Caco-2 (cell line): ENCODE results near the gene CILP2. TPM values are rescaled to one million over a fixed set of nuclear protein-coding genes. Genes with fewer than 3 reads are reported as not detected.
A peak's percentile ranks its signal among the peaks of the same experiment; 100 is the strongest.

Source experiments
- BruUV-seq: library from RNA; stranded (reverse); fragments of 400-500 nt; replicated peaks from 2 replicates; lab custom pipeline; 2021; lab: Mats Ljungman, UMichigan
- CTCF ChIA-PET: fragments of 300-600 bp; sonication (Branson Sonifier 250); formaldehyde crosslinking; loops from one replicate; lab custom pipeline; 2022; ENCODE audit warnings: antibody characterized with exemption; lab: Charles Lee
- POLR2A ChIA-PET: fragments of 300-600 bp; sonication (Branson Sonifier 250); formaldehyde crosslinking; loops from one replicate; lab custom pipeline; 2022; ENCODE audit warnings: antibody characterized with exemption; lab: Charles Lee
- DNase-seq, 2 experiments: peaks; one replicate each; pipeline versions ENCODE4 v3.0.0 to v3.0.0-alpha.2; 2020 to 2022
- H3K27me3 ChIP-seq: replicated peaks from 2 replicates; pipeline ENCODE4 v1.6.0; 2011; ENCODE audit warnings: low read length; ENCODE audit not compliant: control insufficient read depth, insufficient read depth
- H3K36me3 ChIP-seq: 2 replicates; pipeline ENCODE4 v1.5.1; 2011; ENCODE audit warnings: low read length; ENCODE audit not compliant: control insufficient read depth, insufficient read depth
- H3K4me1 ChIP-seq: fragments of 250-450 bp; sonication (Bioruptor Pico); 2 replicates; pipeline ENCODE4 v1.5.1; 2020; ENCODE audit warnings: mild to moderate bottlenecking
- H3K4me3 ChIP-seq: 2 replicates; pipeline ENCODE4 v1.5.1; 2011; ENCODE audit warnings: low read depth, mild to moderate bottlenecking, control low read depth, low read length
- H3K9me3 ChIP-seq: fragments of 250-450 bp; sonication (Bioruptor Pico); 2 replicates; pipeline ENCODE4 v1.5.1; 2020; ENCODE audit warnings: mild to moderate bottlenecking, moderate library complexity
- H3K27ac Mint-ChIP-seq: one replicate; pipeline ENCODE4 v1.8.0; 2022; ENCODE audit warnings: mixed read lengths; ENCODE audit not compliant: unreplicated experiment
- H3K27me3 Mint-ChIP-seq: one replicate; pipeline ENCODE4 v1.8.0; 2022; ENCODE audit warnings: mixed read lengths; ENCODE audit not compliant: insufficient read depth, unreplicated experiment
- H3K36me3 Mint-ChIP-seq: one replicate; pipeline ENCODE4 v1.8.0; 2022; ENCODE audit warnings: mild to moderate bottlenecking, mixed read lengths; ENCODE audit not compliant: insufficient read depth, unreplicated experiment
- H3K4me1 Mint-ChIP-seq: one replicate; pipeline ENCODE4 v1.8.0; 2022; ENCODE audit warnings: low read depth, mixed read lengths; ENCODE audit not compliant: unreplicated experiment
- H3K4me3 Mint-ChIP-seq: one replicate; pipeline ENCODE4 v1.8.0; 2022; ENCODE audit warnings: mild to moderate bottlenecking, moderate library complexity, mixed read lengths; ENCODE audit not compliant: unreplicated experiment
- H3K9me3 Mint-ChIP-seq: one replicate; pipeline ENCODE4 v1.8.0; 2022; ENCODE audit warnings: mixed read lengths; ENCODE audit not compliant: unreplicated experiment
- CTCF ChIP-seq, 2 experiments: fragments of 200-600 bp in 1 of 2; IDR thresholded peaks; 1 replicate in 1 of 2; 2 replicates in 1 of 2; pipeline versions ENCODE4 v1.5.1 to v1.8.0; 2011 to 2022; ENCODE audit warnings: antibody characterized with exemption in 1 of 2, control low read depth in 1 of 2, inconsistent platforms in 1 of 2, low read depth in 1 of 2, low read length in 1 of 2, mild to moderate bottlenecking in 1 of 2, moderate library complexity in 1 of 2; ENCODE audit not compliant: insufficient read depth in 1 of 2, severe bottlenecking in 1 of 2, unreplicated experiment in 1 of 2
- intact Hi-C: fragments of 100-400 bp; cut with micrococcal nuclease; formaldehyde crosslinking; loops from one replicate; pipeline ENCODE4 v1.10.0; 2022; ENCODE audit not compliant: unreplicated experiment
- total RNA-seq: library from RNA; stranded (reverse); gene quantifications from 2 replicates; pipeline ENCODE4 v1.2.3, GENCODE V29; 2022

CILP2 gene
- total RNA-seq, 1 experiment from 2014 or later = 1.3 TPM

GRCh38 chr19:19529783-19530422 is 8.2 kb upstream of the CILP2 start:
- ChIA-PET POLR2A (no interaction called here), CTCF (interaction anchor here (0.7 to 2.2 kb wide), 4 partner anchors 23 to 114 kb away, joined by 3 to 6 read pairs (median 6); partner anchors contain the start of gene GMIP)
- H3K27ac Mint-ChIP-seq = peak overlapping the region; percentile 58
- peaks cover 42% of the 10 kb centered on the region for H3K36me3 Mint-ChIP-seq
- no TSS peak for BruUV-seq
- peaks cover 10% of the 10 kb centered on the region for H3K4me1 Mint-ChIP-seq
- no peaks in the 10 kb centered on the region for H3K27me3 Mint-ChIP-seq
- H3K4me3 ChIP-seq = no peak overlapping the region
- no peaks in the 10 kb centered on the region for H3K4me1 ChIP-seq
- intact Hi-C loops = loop anchor here (5.0 kb wide), 1 partner anchor 97 kb away; the partner anchor contains the start of gene LPAR2
- H3K27me3 ChIP-seq = no peaks in the 10 kb centered on the region
- no peak overlapping the region for H3K4me3 Mint-ChIP-seq
- no peaks in the 10 kb centered on the region for H3K9me3 Mint-ChIP-seq
- no peak for DNase-seq
- no peaks in the 10 kb centered on the region for H3K9me3 ChIP-seq
- TF ChIP-seq CTCF (IDR thresholded peaks at IDR 0.05; ENCODE audit: insufficient read depth in 1 of 2, low read depth in 1 of 2, low read length in 1 of 2, severe bottlenecking in 1 of 2, unreplicated experiment in 1 of 2) = no peak
- no peaks in the 10 kb centered on the region for H3K36me3 ChIP-seq

GRCh38 chr19:19530423-19530804 is 7.7 kb upstream of the CILP2 start:
- POLR2A ChIA-PET = no interaction called here
- Histone ChIP-seq H3K27me3 (no peaks in the 10 kb centered on the region), H3K4me1 (no peaks in the 10 kb centered on the region), H3K9me3 (no peaks in the 10 kb centered on the region), H3K4me3 (no peak overlapping the region), H3K36me3 (no peaks in the 10 kb centered on the region)
- intact Hi-C loops = loop anchor here (5.0 kb wide), 1 partner anchor 97 kb away; the partner anchor contains the start of gene LPAR2
- Mint-ChIP-seq H3K4me1 (peaks cover 10% of the 10 kb centered on the region), H3K9me3 (no peaks in the 10 kb centered on the region), H3K36me3 (peaks cover 42% of the 10 kb centered on the region), H3K27me3 (no peaks in the 10 kb centered on the region), H3K27ac (no peak overlapping the region), H3K4me3 (no peak overlapping the region)
- TF ChIP-seq CTCF (IDR thresholded peaks at IDR 0.05; ENCODE audit: insufficient read depth in 1 of 2, low read depth in 1 of 2, low read length in 1 of 2, severe bottlenecking in 1 of 2, unreplicated experiment in 1 of 2) = peak in 1 of 2 experiments; percentile 14
- CTCF ChIA-PET = interaction anchor here (0.5 to 2.2 kb wide), 4 partner anchors 22 to 548 kb away, joined by 3 to 6 read pairs (median 4); partner anchors contain the start of gene GMIP
- DNase-seq = peak in 1 of 2 experiments; percentile 32
- BruUV-seq = no TSS peak

- H3K9me3 Mint-ChIP-seq = no peaks in the 10 kb centered on the region
- ChIA-PET POLR2A (no interaction called here), CTCF (interaction anchor here (0.5 to 1.8 kb wide), 3 partner anchors 22 to 548 kb away, joined by 3 to 6 read pairs (median 3); no protein-coding TSS in a partner anchor)
- Histone ChIP-seq H3K9me3 (no peaks in the 10 kb centered on the region), H3K36me3 (no peaks in the 10 kb centered on the region), H3K4me3 (no peak overlapping the region), H3K4me1 (no peaks in the 10 kb centered on the region), H3K27me3 (no peaks in the 10 kb centered on the region)
- no peaks in the 10 kb centered on the region for H3K27me3 Mint-ChIP-seq
- no peak overlapping the region for H3K27ac Mint-ChIP-seq
- H3K36me3 Mint-ChIP-seq = peaks cover 43% of the 10 kb centered on the region
- no peak overlapping the region for H3K4me3 Mint-ChIP-seq
- TF ChIP-seq CTCF (IDR thresholded peaks at IDR 0.05; ENCODE audit: insufficient read depth in 1 of 2, low read depth in 1 of 2, low read length in 1 of 2, severe bottlenecking in 1 of 2, unreplicated experiment in 1 of 2) = no peak
- H3K4me1 Mint-ChIP-seq = peaks cover 10% of the 10 kb centered on the region
- intact Hi-C loops = loop anchor here (5.0 kb wide), 1 partner anchor 96 kb away; the partner anchor contains the start of gene LPAR2
- DNase-seq = no peak
- no TSS peak for BruUV-seq
Observed at GRCh38 chr19:19530889-19531288, 7.2 kb upstream of the CILP2 start.
